Endothelial cell of umbilical vein (primary cell): ENCODE data around the gene SUPT16H. TPM values are rescaled to one million over a fixed set of nuclear protein-coding genes. Genes with fewer than 3 reads are reported as not detected.

ENCODE experiments used
- Bru-seq: library from RNA; stranded (reverse); fragments of 400-500 nt; gene quantifications from one replicate; lab custom pipeline; 2021; lab: Mats Ljungman, UMichigan
- BruChase-seq, 2 experiments: library from RNA; stranded (reverse); fragments of 400-500 nt; gene quantifications; one replicate each; lab custom pipeline; 2021; lab: Mats Ljungman, UMichigan
- BruUV-seq: library from RNA; stranded (reverse); fragments of 400-500 nt; replicated peaks from 2 replicates; lab custom pipeline; 2021; lab: Mats Ljungman, UMichigan
- CTCF ChIA-PET: fragments of 300-600, 350-600 bp; sonication (Branson Sonifier 250); formaldehyde crosslinking; loops from one replicate; lab custom pipeline; 2021; ENCODE audit warnings: antibody characterized with exemption, inconsistent platforms; lab: Charles Lee
- POLR2A ChIA-PET: fragments of 300-600, 350-600 bp; sonication (Branson Sonifier 250); formaldehyde crosslinking; loops from one replicate; lab custom pipeline; 2021; ENCODE audit warnings: antibody characterized with exemption, inconsistent platforms; lab: Charles Lee
- DNase-seq: peaks from one replicate; pipeline ENCODE4 v3.0.0-alpha.2; 2011; ENCODE audit warnings: low read depth, low spot score
- FAIRE-seq: peaks from 2 replicates; lab custom pipeline; 2011; peaks lifted over from hg19 to GRCh38; lab: Jason Lieb, UNC
- H2AFZ ChIP-seq: 2 replicates; pipeline ENCODE4 v1.6.0; 2012; ENCODE audit warnings: low read depth, low read length, control low read depth, inconsistent platforms
- H3K27ac ChIP-seq: 2 replicates; pipeline ENCODE4 v1.5.1; 2011; ENCODE audit warnings: low read depth, mild to moderate bottlenecking, control low read depth, low read length, moderate library complexity; ENCODE audit not compliant: insufficient read depth
- H3K27me3 ChIP-seq, 2 experiments: 2 replicates each; pipeline versions ENCODE4 v1.6.0 to v1.6.1; 2011; ENCODE audit warnings: low read length in 2 of 2, mixed read lengths in 1 of 2; ENCODE audit not compliant: control insufficient read depth in 2 of 2, insufficient read depth in 2 of 2
- H3K36me3 ChIP-seq, 2 experiments: 2 replicates in 1 of 2; 3 replicates in 1 of 2; pipeline ENCODE4 v1.5.1; 2011; ENCODE audit warnings: low read length in 2 of 2, mild to moderate bottlenecking in 1 of 2, moderate library complexity in 1 of 2; ENCODE audit not compliant: control insufficient read depth in 2 of 2, insufficient read depth in 2 of 2; ENCODE audit errors: extremely low read depth in 1 of 2
- H3K4me1 ChIP-seq: 3 replicates; pipeline ENCODE4 v1.5.1; 2011; ENCODE audit warnings: mild to moderate bottlenecking, low read length; ENCODE audit not compliant: control insufficient read depth, insufficient read depth; ENCODE audit errors: extremely low read depth
- H3K4me2 ChIP-seq: 2 replicates; pipeline ENCODE4 v1.6.1; 2011; ENCODE audit warnings: low read length, control low read depth, mixed read lengths; ENCODE audit not compliant: insufficient read depth
- H3K4me3 ChIP-seq, 3 experiments: fragments of 200-600 bp in 1 of 3; sonication (generic), shearing (Covaris generic) in 1 of 3; replicated peaks in 1 of 3; 2 replicates each; pipeline ENCODE4 v1.5.1; 2011 to 2016; ENCODE audit warnings: control low read depth in 3 of 3, low read length in 3 of 3, mild to moderate bottlenecking in 2 of 3, inconsistent platforms in 1 of 3, low read depth in 1 of 3, moderate library complexity in 1 of 3; ENCODE audit not compliant: insufficient read depth in 1 of 3
- H3K79me2 ChIP-seq: 2 replicates; pipeline ENCODE4 v1.6.0; 2012; ENCODE audit warnings: low read length, inconsistent platforms; ENCODE audit not compliant: control insufficient read depth, insufficient read depth
- H3K9ac ChIP-seq: replicated peaks from 2 replicates; pipeline ENCODE3; 2011; ENCODE audit warnings: low read length, control low read depth; ENCODE audit not compliant: insufficient read depth; ENCODE audit errors: extremely low read depth
- H3K9me1 ChIP-seq: replicated peaks from 3 replicates; pipeline ENCODE4 v1.6.0; 2011; ENCODE audit warnings: mild to moderate bottlenecking, low read length; ENCODE audit not compliant: control insufficient read depth, insufficient read depth; ENCODE audit errors: extremely low read depth
- H3K9me3 ChIP-seq: replicated peaks from 2 replicates; pipeline ENCODE4 v1.5.1; 2012; ENCODE audit warnings: low read length, inconsistent platforms; ENCODE audit not compliant: control insufficient read depth, insufficient read depth
- H4K20me1 ChIP-seq: replicated peaks from 2 replicates; pipeline ENCODE3; 2011; ENCODE audit warnings: mild to moderate bottlenecking, low read length; ENCODE audit not compliant: control insufficient read depth, insufficient read depth; ENCODE audit errors: extremely low read depth
- EZH2 ChIP-seq: IDR thresholded peaks from 2 replicates; pipeline ENCODE4 v1.6.1; 2012; ENCODE audit warnings: borderline replicate concordance, low read depth, mild to moderate bottlenecking, moderate library complexity, low read length, inconsistent platforms; ENCODE audit not compliant: severe bottlenecking
- JUN ChIP-seq: IDR thresholded peaks from 2 replicates; pipeline ENCODE4 v1.6.1; 2011; ENCODE audit warnings: borderline replicate concordance, low read depth; ENCODE audit not compliant: insufficient read length, insufficient read depth
- MAX ChIP-seq: IDR thresholded peaks from 2 replicates; pipeline ENCODE4 v1.6.1; 2011; ENCODE audit not compliant: insufficient read depth, insufficient read length
- POLR2A ChIP-seq: IDR thresholded peaks from 2 replicates; pipeline ENCODE4 v1.6.1; 2012; ENCODE audit warnings: low read depth, mild to moderate bottlenecking, control low read depth, low read length
- POLR2AphosphoS5 ChIP-seq: IDR thresholded peaks from 2 replicates; pipeline ENCODE4 v1.6.1; 2012; ENCODE audit warnings: low read depth, mild to moderate bottlenecking, control low read depth, low read length, moderate library complexity; ENCODE audit not compliant: insufficient read depth
- dilution Hi-C: fragments of 300-500 bp; cut with MboI; formaldehyde crosslinking; loops from one replicate; pipeline ENCODE4 v1.15.0; 2019; ENCODE audit warnings: low sequenced_read_pairs; ENCODE audit not compliant: extremely low pct_ligation_motif_present
- intact Hi-C: fragments of 100-400 bp; cut with micrococcal nuclease; formaldehyde crosslinking; loops from one replicate; pipeline ENCODE4 v1.10.0; 2022
- long read RNA-seq: library from polyadenylated mRNA; stranded (forward); transcript quantifications from one replicate; pipeline ENCODE4 v2.0.0, GENCODE V29; 2021
- polyA minus RNA-seq, 3 experiments: library from RNA; depleted of rRNA, polyadenylated mRNA; stranded (reverse); fragments of >200 nt; gene quantifications; 1 replicate in 1 of 3; 2 replicates in 2 of 3; pipeline ENCODE4 v1.2.3, GENCODE V29; 2011
- polyA plus RNA-seq, 4 experiments: library from polyadenylated mRNA; depleted of rRNA in 3 of 4; stranded (reverse) in 3 of 4; unstranded in 1 of 4; fragments of >200 nt; gene quantifications; 2 replicates each; pipeline versions ENCODE4 v1.2.1 to v1.2.3, GENCODE V29; 2011 to 2012; ENCODE audit warnings: missing spikeins in 1 of 4
- total RNA-seq: library from RNA; stranded (reverse); gene quantifications from 2 replicates; pipeline ENCODE4 v1.2.3, GENCODE V29; 2021

The SUPT16H gene
- total RNA-seq (94.2 and 100 TPM in 2 replicates), polyA plus RNA-seq (45.2 and 53.1 TPM in 2 replicates), polyA minus RNA-seq (79.8 and 91.1 TPM in 2 replicates), Bru-seq, nascent RNA (percentile 93 among the genes with signal in this experiment), BruChase-seq, experiment 1, labeled RNA remaining after a 6-hour chase (percentile 98 among the genes with signal in this experiment), BruChase-seq, experiment 2, labeled RNA remaining after a 2-hour chase (percentile 94 among the genes with signal in this experiment)
- 55.8 and 57.5 TPM in 2 replicates for polyA plus RNA-seq (2011; cell fraction: cytosol; rRNA removed)
- 68.7 and 85.6 TPM in 2 replicates for polyA plus RNA-seq (2011; cell fraction: nucleus; rRNA removed)
- polyA plus RNA-seq (2012) = 60.9 and 99.4 TPM in 2 replicates
- 74.4 TPM for polyA minus RNA-seq (2011; cell fraction: cytosol; rRNA and poly(A)+ RNA removed)
- 66.5 and 81.1 TPM in 2 replicates for polyA minus RNA-seq (2011; cell fraction: nucleus; rRNA and poly(A)+ RNA removed)
- long read RNA-seq, full-length matches to known transcripts = 241 of 315 reads
- long read RNA-seq, partial matches to known transcripts = 38 of 315 reads
- long read RNA-seq, other reads (novel, unspliced or antisense) = 36 of 315 reads

GRCh38 chr14:21383848-21384493 lies at the start of gene SUPT16H:
Gene SUPT16H (minus strand): TSS chr14:21384019. CDS start chr14:21383927, 92 bp downstream.
- no peaks in the 10 kb centered on the region for H3K9me1 ChIP-seq
- DNase-seq = peak; percentile 98
- peaks cover 29% of the 10 kb centered on the region for H3K4me1 ChIP-seq
- intact Hi-C loops = loop anchor here (1.0 kb wide), 2 partner anchors 53 to 127 kb away; partner anchors contain the start of gene METTL3
- ChIA-PET CTCF (interaction anchor here (0.8 to 1.1 kb wide), 4 partner anchors 14 to 110 kb away, joined by 3 to 4 read pairs (median 3); partner anchors contain the start of genes RAB2B and TOX4), POLR2A (interaction anchor here (0.5 to 1.1 kb wide), 4 partner anchors 9 to 129 kb away, joined by 3 to 5 read pairs (median 3); no protein-coding TSS in a partner anchor)
- peak within 1 kb of the TSS; percentile 56 to 68 (median 68) for H3K4me3 ChIP-seq
- peak within 1 kb of the TSS; percentile 97 for H3K9ac ChIP-seq
- H3K9me3 ChIP-seq = no peaks in the 10 kb centered on the region
- no peaks in the 10 kb centered on the region for H3K27me3 ChIP-seq
- no peak for TF ChIP-seq EZH2
- TF ChIP-seq POLR2AphosphoS5 = peak; percentile 19
- TF ChIP-seq JUN = no peak
- peak; percentile 61 for TF ChIP-seq POLR2A
- TF ChIP-seq MAX = peak; percentile 83
- H4K20me1 ChIP-seq = no peaks in the 10 kb centered on the region
- dilution Hi-C loops = no loop called here
- BruUV-seq = TSS peak; percentile 72
- H2AFZ ChIP-seq = peak within 1 kb of the TSS; percentile 45
- H3K27ac ChIP-seq = peak within 1 kb of the TSS; percentile 86
- peak; percentile 89 for FAIRE-seq
- peak within 1 kb of the TSS; percentile 81 for H3K4me2 ChIP-seq
- peaks cover 47% of the 10 kb centered on the region for H3K79me2 ChIP-seq
- peaks cover 9 to 11% of the 10 kb centered on the region in 2 experiments for H3K36me3 ChIP-seq
